Uterus (tissue), 2 donors: ENCODE measurements around the gene SMARCAD1.

Experiments used
- POLR2A ChIP-seq, 2 donors: fragments of 450-650 bp; IDR thresholded peaks; one replicate each; pipeline ENCODE4 v1.6.1; 2016; ENCODE audit warnings: antibody characterized with exemption in 2 of 2, mild to moderate bottlenecking in 1 of 2, moderate library complexity in 1 of 2
- TF ChIP-seq, protein P1 (sequence below), 4 experiments: fragments of 200-600 bp in 2 of 4; fragments of 450-650 bp in 2 of 4; sonication (generic) in 2 of 4; IDR thresholded peaks; one replicate each; pipeline ENCODE4 v1.5.1; 2016 to 2019; ENCODE audit warnings: antibody characterized with exemption in 4 of 4, mild to moderate bottlenecking in 2 of 4, moderate library complexity in 1 of 4

GRCh38 chr4:94290245-94290644, 82.6 kb downstream of the SMARCAD1 start:
- TF ChIP-seq, protein P1, sequence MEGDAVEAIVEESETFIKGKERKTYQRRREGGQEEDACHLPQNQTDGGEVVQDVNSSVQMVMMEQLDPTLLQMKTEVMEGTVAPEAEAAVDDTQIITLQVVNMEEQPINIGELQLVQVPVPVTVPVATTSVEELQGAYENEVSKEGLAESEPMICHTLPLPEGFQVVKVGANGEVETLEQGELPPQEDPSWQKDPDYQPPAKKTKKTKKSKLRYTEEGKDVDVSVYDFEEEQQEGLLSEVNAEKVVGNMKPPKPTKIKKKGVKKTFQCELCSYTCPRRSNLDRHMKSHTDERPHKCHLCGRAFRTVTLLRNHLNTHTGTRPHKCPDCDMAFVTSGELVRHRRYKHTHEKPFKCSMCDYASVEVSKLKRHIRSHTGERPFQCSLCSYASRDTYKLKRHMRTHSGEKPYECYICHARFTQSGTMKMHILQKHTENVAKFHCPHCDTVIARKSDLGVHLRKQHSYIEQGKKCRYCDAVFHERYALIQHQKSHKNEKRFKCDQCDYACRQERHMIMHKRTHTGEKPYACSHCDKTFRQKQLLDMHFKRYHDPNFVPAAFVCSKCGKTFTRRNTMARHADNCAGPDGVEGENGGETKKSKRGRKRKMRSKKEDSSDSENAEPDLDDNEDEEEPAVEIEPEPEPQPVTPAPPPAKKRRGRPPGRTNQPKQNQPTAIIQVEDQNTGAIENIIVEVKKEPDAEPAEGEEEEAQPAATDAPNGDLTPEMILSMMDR (IDR thresholded peaks at IDR 0.05), result no peak
- TF ChIP-seq POLR2A (IDR thresholded peaks at IDR 0.05), result no peak
